ENCODE measurements around the gene TPPP2.
"Not testable (repeated sequence)": the region's sequence is repeated elsewhere in the genome, so short reads cannot be mapped to it uniquely, and the experiment has no call there.

Gene TPPP2

DNA sequence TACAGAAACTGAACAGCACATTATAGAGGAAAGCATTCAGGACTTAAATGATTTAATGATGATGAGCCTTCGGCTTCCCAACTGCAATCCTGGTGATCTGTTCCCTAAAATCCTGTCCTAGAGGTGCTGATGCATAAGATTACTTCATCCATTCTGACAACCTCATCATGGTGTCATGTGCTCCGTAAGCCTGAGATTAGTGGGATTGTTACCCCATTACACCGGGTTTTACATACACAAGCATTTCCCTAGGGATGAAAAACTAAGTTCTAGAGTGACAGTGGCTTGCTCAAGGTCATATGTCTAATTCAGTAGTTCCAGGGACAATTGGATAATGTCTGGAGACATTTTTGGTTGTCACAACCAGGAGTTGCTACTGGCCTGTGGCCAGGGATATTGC is 7.1 kb downstream of the TPPP2 start:
- DNase-seq (ENCODE audit: low read depth in 2 of 2, low spot score in 1 of 2) = no peak

DNA sequence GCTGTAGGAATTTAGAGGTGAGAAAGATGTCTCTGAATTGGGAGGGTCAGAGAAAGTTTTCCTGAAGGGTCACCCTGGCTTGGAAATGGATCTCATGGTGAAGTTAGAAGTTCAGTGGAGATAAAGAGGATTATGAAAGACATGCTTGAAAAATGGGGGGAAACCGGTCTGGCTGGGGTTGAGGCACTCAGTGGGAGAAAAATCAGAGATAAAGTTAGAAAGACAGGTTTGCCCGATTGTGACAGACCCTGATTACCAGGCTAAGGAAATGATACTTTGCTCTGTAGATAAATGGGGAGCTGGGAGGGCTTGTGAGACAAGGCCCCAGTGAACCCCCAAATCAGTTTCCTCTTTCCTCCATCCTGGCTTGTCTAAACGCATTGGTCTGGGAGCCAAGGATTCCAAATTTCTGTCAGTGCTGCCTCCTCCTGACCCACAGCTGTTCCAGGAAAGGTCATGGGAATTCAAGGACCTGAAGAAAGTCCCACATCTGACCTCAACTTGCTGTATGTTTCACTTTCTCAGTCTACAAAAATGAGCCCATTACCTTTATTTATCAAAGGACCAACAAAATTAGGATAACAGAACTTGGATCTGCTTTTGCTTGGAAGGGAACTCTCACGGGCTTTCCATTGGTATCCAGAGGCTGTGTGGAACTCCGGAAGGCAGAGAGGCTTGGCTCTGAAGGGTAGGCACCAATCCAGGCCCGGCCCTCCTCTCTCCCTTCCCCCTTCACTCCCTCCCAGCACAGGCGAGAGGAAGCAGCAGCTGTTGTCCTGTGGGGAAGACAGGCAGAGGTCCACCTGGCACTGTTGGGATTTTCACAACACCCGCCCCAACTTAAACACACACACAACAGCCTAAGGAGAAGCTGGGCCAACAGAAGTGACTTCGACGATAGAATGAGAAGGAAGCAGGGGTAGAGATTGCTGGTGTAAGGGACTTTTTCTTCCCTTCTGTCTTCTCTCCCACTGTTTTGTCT is 8.7 kb downstream of the TPPP2 start:
- DNase-seq (ENCODE audit: low read depth in 2 of 2, low spot score in 1 of 2) = no peak

DNA sequence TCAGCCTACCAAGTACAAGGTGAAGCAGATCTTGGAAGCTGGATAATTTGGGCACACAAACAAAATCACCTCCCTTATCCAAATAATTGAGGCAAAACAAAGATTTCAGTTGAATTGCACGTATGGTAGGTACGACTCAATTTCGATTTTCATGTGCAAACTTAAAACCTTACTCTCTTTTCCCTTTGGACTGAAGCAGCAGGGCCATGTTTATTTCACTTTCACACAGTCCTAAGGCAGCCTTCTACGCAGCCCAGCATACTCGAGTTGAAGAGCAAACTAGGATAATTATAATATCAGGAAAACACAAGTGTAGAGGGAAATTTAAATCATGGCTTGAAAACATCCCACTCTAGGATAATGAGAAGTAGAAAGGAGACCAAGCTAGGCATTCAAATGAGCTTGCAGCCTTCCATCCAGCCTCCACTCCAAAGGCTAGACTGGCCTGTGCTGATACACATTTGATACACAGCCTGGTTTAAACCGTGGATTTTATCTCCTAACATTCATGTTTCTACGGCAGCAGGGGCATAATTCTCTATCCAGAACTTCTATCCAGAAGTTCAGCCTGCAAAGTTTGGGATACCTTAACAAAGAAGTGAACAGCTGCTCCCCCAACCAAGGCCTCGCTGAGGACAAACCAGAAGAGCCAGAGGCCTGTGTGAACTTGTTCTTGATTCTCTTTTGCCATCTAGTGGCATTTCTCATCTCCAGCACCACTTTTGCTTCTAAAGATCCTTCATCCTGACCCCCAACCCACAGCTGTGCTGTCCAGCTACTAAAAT is 9.8 kb downstream of the TPPP2 start:
- no peak for DNase-seq (ENCODE audit: low read depth in 2 of 2, low spot score in 1 of 2)

DNA sequence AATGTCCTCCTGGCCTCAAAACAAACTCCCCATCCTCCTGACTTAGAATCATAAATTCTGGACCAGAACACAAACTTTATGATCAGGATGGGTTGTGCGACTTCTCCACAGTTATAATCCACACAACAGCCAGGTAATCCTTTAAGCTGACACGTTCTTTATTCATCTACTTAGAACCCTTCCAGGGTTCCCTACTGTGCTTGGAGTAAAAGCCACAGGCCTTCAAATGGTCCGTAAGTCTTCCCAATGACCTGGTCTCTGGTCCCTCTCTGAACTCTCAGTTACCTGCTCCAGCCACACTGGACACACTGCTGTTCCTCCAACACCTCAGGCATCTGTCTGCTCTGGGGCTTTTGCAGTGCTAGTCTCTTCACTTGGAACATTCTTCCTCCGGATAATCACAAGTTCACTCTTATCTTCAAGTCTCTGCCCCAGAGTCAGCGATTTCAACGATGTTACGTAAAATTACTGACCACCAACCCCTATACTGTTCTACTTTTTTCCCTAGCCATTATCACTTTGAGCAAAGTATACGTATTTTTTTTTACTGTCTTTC is 10.4 kb downstream of the TPPP2 start:
- DNase-seq (ENCODE audit: low read depth in 2 of 2, low spot score in 1 of 2) = no peak

DNA sequence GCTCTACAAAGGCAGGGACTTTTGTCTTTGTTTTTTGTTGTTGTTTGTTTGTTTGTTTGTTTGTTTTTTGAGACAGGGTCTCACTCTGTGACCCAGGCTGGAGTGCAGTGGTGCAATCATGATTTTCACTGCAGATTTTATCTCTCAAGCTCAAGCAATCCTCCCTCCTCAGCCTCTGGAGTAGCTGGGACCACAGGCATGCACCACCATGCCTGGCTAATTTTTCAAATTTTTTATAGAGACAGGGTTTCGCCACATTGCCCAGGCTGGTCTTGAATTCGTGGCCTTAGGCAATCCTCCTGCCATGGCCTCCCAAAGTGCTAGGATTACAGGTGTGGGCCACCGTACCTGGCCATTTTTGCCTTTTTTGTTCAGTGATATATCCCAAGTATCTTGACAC is 10.9 kb downstream of the TPPP2 start:
- not testable (repeated sequence) for DNase-seq (ENCODE audit: low read depth in 2 of 2, low spot score in 1 of 2)

DNA sequence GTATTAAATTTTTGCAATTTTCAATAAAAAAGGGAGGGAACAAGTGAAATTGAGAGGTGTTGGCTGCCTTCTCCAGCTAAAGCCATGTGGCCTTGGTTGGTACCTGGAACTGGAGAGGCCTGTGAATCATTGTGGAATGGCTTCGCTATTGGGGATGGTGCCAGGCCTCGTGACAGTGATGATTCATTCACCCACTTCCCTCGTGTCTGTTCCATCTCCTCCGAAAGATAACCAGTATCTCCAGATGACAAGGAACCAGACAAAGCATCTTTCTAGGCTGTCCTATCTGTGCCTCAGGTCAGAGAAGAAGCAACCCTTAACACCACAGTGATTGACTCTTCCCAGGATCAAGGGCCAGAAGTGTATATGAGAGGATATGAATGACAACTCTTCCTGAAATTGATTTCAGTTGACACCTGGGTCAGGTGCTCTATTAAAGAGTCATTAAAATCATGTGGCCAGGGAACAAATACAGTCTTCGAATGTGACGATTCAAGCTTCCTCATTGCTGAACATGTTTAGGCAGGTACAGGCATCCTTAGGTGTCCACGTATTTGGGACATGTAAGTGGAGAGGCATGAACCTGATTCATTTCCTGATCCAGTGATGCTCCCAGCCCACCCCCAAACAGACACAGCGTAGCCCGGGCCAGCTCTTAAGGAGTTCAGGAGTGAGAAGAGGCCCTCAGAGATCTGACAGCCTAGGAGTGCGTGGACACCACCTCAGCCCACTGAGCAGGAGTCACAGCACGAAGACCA is 11.8 kb downstream of the TPPP2 start, which contains the start of gene RNASE7:
TSS of gene RNASE7 (plus strand) at position 687 of the 758 bp plus-strand sequence. CDS start 631 bp downstream, outside the sequence.
- no peak for DNase-seq (ENCODE audit: low read depth in 2 of 2, low spot score in 1 of 2)

DNA sequence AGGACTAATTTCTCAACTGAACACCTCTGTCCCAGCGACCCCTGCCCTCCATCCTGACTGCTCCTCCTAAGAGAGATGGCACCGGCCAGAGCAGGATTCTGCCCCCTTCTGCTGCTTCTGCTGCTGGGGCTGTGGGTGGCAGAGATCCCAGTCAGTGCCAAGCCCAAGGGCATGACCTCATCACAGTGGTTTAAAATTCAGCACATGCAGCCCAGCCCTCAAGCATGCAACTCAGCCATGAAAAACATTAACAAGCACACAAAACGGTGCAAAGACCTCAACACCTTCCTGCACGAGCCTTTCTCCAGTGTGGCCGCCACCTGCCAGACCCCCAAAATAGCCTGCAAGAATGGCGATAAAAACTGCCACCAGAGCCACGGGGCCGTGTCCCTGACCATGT is 12.9 kb downstream of the TPPP2 start:
- DNase-seq (ENCODE audit: low read depth in 2 of 2, low spot score in 1 of 2) = no peak

DNA sequence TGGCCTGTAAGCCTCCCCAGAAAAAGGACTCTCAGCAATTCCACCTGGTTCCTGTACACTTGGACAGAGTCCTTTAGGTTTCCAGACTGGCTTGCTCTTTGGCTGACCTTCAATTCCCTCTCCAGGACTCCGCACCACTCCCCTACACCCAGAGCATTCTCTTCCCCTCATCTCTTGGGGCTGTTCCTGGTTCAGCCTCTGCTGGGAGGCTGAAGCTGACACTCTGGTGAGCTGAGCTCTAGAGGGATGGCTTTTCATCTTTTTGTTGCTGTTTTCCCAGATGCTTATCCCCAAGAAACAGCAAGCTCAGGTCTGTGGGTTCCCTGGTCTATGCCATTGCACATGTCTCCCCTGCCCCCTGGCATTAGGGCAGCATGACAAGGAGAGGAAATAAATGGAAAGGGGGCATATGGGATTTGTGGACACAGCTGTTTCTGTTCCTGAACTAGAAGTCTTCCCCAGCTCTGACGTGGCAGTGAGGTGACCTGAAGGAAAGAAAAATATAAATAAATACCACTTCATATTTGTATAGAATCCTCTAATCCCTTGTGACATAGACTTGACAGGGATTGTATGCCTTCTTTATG is 13.5 kb downstream of the TPPP2 start:
- no peak for DNase-seq (ENCODE audit: low read depth in 2 of 2, low spot score in 1 of 2)

DNA sequence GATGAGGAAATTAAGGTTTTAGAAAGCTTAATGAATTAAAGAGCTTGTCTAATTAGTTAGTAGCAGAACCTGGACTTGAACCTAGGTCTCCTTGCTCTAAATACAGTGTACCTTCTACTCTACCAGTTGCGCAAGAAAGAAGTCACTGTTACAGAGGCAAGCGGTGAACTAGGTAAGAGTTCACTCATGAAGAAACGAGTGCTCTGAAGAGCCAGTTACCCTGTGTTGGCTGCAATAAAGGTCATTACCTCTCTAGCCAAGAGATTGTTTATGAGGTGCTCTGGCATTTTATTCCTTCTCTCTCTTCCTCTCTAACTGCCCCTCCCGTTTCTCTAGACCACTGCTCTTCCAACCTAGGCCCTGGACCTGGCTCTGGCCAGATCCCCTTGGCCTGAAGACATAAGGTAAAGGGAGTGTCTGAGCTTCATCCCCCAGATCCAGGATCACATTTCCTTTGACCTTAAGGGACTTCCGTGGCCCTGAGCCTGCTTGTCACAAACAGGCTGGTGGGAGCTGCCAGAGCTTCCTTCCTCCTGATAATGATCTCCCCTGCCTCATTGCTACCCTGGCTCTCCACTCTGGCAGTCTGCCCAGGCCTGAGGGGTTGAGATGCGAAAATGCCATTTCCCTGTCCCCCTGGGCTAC is 14.1 kb downstream of the TPPP2 start:
- no peak for DNase-seq (ENCODE audit: low read depth in 2 of 2, low spot score in 1 of 2)

DNA sequence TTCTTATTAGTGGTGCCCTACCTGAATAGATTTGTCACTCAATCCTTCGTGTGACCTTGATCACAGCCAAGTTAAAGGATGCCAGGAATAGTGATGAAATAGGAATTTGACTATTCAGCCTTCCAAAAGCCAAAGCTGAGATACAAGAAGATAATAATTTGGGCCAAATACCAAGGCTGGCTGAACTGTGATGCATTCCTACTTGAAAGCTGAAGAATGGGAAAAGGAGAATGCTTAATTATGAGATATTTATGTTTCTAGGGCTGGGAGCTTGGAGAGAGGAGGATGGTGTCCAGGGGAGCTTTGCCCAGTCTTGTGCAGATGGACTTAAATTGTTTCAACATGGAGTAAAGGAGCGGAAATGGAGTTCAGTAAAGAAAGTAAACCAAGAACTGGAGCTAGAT is 17.4 kb downstream of the TPPP2 start:
- DNase-seq (ENCODE audit: low read depth in 2 of 2, low spot score in 1 of 2) = no peak

DNA sequence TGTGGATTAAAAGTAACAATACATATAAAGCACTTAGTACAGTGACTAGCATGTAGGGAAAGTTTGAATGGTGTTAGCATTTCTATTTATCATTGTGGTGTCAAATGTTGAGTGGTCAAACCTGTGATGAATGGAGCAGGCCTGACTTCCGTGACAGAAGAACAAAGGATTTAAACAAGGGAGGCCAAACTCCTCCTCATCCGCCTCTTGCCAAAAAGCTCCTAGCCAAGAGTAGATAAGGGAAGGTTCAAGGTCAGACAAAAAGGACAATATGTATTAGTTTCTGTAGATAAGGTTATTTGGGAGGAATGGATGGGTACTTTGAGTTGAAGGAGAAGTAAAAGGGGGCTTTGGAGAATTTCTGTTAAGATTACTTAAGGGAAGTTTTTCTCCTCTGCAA is 18.6 kb downstream of the TPPP2 start:
- no peak for DNase-seq (ENCODE audit: low read depth in 2 of 2, low spot score in 1 of 2)

DNA sequence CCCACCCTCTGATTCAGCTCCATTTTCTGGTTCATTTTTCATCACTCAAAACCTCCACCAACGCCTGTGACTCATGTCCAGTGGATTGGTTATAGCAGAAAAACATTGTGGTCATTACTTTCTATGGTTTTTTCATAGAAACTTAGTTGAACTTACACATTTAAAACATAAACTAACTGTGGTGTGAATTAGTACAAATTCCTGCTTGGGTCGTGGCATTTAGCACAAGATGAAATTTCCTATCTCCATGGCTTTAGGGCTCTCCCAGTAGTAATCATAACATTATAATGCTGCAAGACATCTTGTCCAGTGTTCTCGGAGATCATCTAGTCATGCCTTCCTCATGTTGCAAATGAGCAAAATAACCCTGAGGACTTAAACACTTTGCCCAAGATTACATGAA is 19.3 kb downstream of the TPPP2 start:
- no peak for DNase-seq (ENCODE audit: low read depth in 2 of 2, low spot score in 1 of 2)

DNA sequence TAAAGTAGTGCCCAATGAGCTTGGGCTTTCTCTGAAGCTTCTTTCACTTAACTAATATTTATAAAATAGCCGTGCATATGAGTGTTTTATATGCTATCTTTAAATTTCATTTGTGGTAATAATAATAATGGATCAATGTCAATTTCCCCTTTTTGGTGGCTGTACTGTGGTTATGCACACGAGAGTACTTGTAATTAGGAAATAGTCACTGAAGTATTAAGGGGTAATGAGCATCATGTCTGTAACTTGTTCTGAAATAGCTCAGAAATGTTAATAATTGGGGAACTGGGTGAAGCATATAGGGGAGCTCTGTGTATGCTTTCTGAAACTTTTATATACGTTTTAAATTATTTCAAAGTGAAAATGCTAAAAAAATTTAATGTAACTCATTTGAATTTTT is 20.6 kb downstream of the TPPP2 start:
- DNase-seq (ENCODE audit: low read depth in 2 of 2, low spot score in 1 of 2) = no peak

DNA sequence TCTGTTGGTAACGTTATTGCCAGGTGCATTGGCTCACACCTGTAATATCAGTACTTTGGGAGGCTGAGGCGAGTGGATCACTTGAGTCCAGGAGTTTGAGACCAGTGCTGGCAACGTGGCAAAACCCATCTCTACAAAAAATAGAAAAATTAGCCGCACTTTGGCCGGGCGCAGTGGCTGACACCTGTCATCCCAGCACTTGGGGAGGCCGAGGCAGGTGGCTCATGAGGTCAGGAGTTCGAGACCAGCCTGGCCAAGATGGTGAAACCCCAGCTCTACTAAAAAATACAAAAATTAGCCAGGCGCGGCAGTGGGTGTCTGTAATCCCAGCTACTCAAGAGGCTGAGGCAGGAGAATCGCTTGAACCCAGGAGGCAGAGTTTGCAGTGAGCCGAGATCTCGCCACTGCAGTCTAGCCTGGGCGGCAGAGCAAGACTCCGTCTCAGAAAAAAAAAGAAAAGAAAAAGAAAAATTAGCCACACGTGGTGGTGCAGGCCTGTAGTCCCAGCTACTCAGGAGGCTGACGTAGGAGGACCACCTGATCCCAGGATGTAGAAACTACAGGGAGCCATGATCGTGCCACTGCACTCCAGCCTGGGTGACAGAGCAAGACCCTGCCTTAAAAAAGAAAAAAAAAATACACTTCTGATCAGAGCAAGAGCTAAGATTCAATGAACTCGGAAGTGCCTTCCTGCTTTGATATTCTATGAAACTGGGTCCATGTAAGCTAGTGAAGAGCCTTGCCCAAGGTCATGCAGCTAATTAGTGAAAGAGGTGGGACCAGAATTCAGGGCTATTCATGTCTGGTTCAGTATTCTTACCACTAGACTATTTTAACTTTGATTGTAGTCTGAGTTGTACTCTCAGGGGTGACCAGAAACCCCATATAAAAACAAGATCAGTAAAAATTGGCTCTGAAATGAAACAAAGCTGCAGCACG is 23.4 kb downstream of the TPPP2 start:
- no peak for DNase-seq (ENCODE audit: low read depth in 2 of 2, low spot score in 1 of 2)

DNA sequence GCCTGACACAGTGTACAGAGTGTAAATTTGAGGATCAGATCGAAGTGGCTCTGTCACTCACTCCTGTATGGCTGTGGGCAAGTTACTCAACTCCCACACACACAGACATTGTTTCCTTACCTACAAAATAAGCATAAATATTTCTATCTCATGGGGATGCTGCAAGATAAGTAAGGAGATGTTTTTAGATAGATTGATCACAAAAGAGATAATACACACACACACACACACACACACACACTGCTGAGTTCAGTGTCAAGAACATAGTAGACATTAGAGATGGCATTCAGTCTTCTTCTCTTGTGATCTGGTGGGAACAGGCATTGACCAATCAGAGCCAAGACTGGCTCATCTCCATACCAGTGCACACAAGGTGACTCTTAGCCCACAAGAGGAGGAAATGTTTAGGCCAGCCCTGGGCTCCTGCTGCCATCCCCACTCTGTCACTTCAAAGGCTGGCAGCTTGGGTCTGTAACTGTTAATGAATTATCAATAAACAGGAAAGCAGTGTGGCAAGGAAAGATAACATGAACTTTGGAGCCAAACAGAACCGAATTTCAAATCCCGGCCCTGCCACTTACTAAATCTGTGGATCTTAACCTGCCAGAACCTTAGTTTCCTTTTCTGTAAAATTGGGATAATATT is 24.2 kb downstream of the TPPP2 start:
- no peak for DNase-seq (ENCODE audit: low read depth in 2 of 2, low spot score in 1 of 2)

DNA sequence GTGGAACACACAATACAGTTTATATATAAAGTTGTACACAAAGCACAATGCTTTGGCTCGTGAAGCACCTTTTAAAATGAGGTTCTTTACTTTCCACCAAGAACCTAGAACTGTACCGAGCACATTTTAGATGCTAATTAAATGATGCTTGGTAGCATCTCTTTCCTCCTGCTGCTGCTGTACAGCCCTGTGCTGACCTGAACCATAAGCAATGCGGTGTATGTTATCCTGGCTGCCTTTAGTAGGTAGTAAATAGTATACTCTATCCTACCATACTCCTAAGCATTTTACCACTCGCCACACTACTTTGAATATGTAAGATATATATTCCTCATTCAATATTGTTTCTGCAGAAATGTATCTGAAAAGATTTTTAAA is 24.7 kb downstream of the TPPP2 start:
- no peak for DNase-seq (ENCODE audit: low read depth in 2 of 2, low spot score in 1 of 2)

DNA sequence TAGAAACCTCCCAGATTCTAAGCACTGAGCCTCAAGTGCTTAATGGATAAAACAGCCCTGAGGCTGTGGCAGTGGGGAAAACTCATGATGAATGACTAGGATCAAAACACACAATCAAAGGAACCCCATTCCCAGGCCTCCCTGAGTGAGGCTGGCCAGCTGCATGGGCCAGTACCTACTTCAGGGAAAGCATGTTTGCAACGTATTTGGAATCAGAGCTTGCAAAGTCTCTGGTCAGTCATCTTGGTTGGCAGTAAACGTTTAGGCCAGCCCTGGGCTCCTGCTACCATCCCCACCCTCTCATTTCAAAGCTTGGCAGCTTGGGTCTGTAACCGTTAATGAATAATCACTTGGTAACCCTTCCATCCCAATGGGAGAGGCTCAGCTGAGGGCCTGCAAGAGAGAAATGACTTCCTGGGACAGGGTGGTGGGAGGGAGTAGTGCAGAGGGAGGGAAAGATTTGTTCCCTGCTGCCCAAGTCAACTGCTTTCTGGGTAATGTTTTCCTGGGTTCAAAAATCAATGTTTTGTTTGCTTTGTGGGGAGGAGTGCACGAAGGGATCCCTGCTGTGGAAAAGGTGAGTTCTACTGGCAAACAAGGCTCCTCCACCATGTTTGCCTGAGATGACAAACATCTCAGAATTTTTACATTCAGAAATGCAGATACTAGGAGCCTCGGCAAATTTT is 25.6 kb downstream of the TPPP2 start:
- no peak for DNase-seq (ENCODE audit: low read depth in 2 of 2, low spot score in 1 of 2)

DNA sequence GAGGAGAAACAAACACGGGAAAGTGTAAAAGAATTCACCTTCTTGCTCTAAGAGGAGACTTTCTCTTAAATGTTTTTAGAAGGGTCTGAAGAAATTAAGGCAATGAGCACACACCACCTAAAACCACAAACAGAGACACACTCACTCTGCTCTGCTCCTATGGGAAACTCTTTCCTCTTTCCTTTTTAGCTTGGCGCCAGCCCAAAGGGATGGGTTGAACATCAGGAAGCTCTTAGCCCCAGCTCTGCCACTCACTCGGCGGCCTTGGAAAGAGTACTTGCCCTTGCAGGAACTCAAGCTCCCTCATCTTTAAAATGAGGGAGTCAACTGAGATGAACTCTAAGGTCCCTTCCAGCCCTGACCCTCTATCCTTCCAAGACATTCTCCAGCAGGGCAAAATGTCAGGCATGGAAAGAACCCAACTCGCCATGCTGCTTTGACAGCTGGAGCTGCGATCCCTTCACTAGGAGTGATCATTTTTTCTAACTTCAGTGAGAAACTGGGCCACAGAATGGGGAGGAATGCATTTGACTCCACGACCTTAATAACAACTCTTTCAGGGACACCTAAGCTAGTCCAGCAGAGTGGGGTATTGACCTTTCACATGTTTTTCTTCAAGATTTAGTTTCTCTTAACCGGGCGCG is 26.6 kb downstream of the TPPP2 start:
- DNase-seq (ENCODE audit: low read depth in 2 of 2, low spot score in 1 of 2) = no peak

Measured in stimulated activated CD8-positive, alpha-beta memory T cell treated with anti-CD3 and anti-CD28 coated beads, Interleukin-4, amount 100 ng/mL, for 1 hour (primary cell).